Astrocyte (in vitro differentiated cells and primary cell): Measurements from ENCODE around the gene DESI1. TPM values are rescaled to one million over a fixed set of nuclear protein-coding genes. Genes with fewer than 3 reads are reported as not detected.
A peak's percentile ranks its signal among the peaks of the same experiment; 100 is the strongest.

Source experiments
- DNase-seq: peaks from one replicate; pipeline ENCODE4 v3.0.0-alpha.2; 2010; ENCODE audit warnings: low read depth
- FAIRE-seq: peaks from 2 replicates; lab custom pipeline; 2011; peaks lifted over from hg19 to GRCh38; lab: Jason Lieb, UNC
- H2AFZ ChIP-seq: 2 replicates; pipeline ENCODE4 v1.6.0; 2012; ENCODE audit warnings: low read depth, low read length, inconsistent platforms
- H3K27ac ChIP-seq: 2 replicates; pipeline ENCODE4 v1.5.1; 2011; ENCODE audit warnings: low read depth, low read length, inconsistent platforms
- H3K27me3 ChIP-seq: 2 replicates; pipeline ENCODE4 v1.6.0; 2011; ENCODE audit warnings: low read length, inconsistent platforms; ENCODE audit not compliant: insufficient read depth
- H3K36me3 ChIP-seq: 2 replicates; pipeline ENCODE4 v1.5.1; 2011; ENCODE audit warnings: low read length, inconsistent platforms; ENCODE audit not compliant: insufficient read depth
- H3K4me1 ChIP-seq: 2 replicates; pipeline ENCODE4 v1.5.1; 2011; ENCODE audit warnings: low read length, inconsistent platforms; ENCODE audit not compliant: insufficient read depth
- H3K4me2 ChIP-seq: 2 replicates; pipeline ENCODE4 v1.6.0; 2012; ENCODE audit warnings: low read length, inconsistent platforms
- H3K4me3 ChIP-seq: 2 replicates; pipeline ENCODE4 v1.5.1; 2011; ENCODE audit warnings: low read depth, mild to moderate bottlenecking, low read length, inconsistent platforms; ENCODE audit not compliant: insufficient read depth
- H3K79me2 ChIP-seq: 2 replicates; pipeline ENCODE4 v1.6.0; 2012; ENCODE audit warnings: mild to moderate bottlenecking, low read length, inconsistent platforms; ENCODE audit not compliant: insufficient read depth
- H3K9ac ChIP-seq: 2 replicates; pipeline ENCODE4 v1.6.0; 2012; ENCODE audit warnings: mild to moderate bottlenecking, low read length, inconsistent platforms
- H3K9me3 ChIP-seq: 2 replicates; pipeline ENCODE4 v1.5.1; 2012; ENCODE audit warnings: low read depth, mild to moderate bottlenecking, low read length, inconsistent platforms; ENCODE audit not compliant: insufficient read depth
- H4K20me1 ChIP-seq: 2 replicates; pipeline ENCODE4 v1.6.0; 2012; ENCODE audit warnings: low read length, inconsistent platforms; ENCODE audit not compliant: insufficient read depth
- H3K27ac Mint-ChIP-seq: one replicate; pipeline ENCODE4 v1.8.0; 2021; ENCODE audit warnings: mild to moderate bottlenecking, mixed read lengths; ENCODE audit not compliant: unreplicated experiment
- H3K27me3 Mint-ChIP-seq: one replicate; pipeline ENCODE4 v1.8.0; 2021; ENCODE audit warnings: low read depth, mixed read lengths; ENCODE audit not compliant: unreplicated experiment
- H3K36me3 Mint-ChIP-seq: one replicate; pipeline ENCODE4 v1.8.0; 2021; ENCODE audit warnings: low read depth, mixed read lengths; ENCODE audit not compliant: unreplicated experiment
- H3K4me1 Mint-ChIP-seq: one replicate; pipeline ENCODE4 v1.8.0; 2021; ENCODE audit warnings: low read depth, mixed read lengths; ENCODE audit not compliant: unreplicated experiment
- H3K4me3 Mint-ChIP-seq: one replicate; pipeline ENCODE4 v1.8.0; 2021; ENCODE audit warnings: mild to moderate bottlenecking, moderate library complexity, mixed read lengths; ENCODE audit not compliant: unreplicated experiment
- H3K9me3 Mint-ChIP-seq: one replicate; pipeline ENCODE4 v1.8.0; 2021; ENCODE audit warnings: mild to moderate bottlenecking, mixed read lengths; ENCODE audit not compliant: unreplicated experiment
- EZH2 ChIP-seq: IDR thresholded peaks from 2 replicates; pipeline ENCODE4 v1.6.1; 2012; ENCODE audit warnings: mild to moderate bottlenecking, low read length, inconsistent platforms; ENCODE audit not compliant: insufficient read depth
- total RNA-seq: library from RNA; stranded (reverse); gene quantifications from 2 replicates; pipeline ENCODE4 v1.2.1, GENCODE V29; 2021
- TF ChIP-seq, protein P1 (sequence below): IDR thresholded peaks from 2 replicates; pipeline ENCODE4 v1.5.1; 2011; ENCODE audit warnings: low read depth, mild to moderate bottlenecking, inconsistent platforms, low read length, moderate library complexity; ENCODE audit not compliant: insufficient read depth

The DESI1 gene
- total RNA-seq, 1 donor from 2014 or later: 48.2 TPM

- TF ChIP-seq, protein P1, sequence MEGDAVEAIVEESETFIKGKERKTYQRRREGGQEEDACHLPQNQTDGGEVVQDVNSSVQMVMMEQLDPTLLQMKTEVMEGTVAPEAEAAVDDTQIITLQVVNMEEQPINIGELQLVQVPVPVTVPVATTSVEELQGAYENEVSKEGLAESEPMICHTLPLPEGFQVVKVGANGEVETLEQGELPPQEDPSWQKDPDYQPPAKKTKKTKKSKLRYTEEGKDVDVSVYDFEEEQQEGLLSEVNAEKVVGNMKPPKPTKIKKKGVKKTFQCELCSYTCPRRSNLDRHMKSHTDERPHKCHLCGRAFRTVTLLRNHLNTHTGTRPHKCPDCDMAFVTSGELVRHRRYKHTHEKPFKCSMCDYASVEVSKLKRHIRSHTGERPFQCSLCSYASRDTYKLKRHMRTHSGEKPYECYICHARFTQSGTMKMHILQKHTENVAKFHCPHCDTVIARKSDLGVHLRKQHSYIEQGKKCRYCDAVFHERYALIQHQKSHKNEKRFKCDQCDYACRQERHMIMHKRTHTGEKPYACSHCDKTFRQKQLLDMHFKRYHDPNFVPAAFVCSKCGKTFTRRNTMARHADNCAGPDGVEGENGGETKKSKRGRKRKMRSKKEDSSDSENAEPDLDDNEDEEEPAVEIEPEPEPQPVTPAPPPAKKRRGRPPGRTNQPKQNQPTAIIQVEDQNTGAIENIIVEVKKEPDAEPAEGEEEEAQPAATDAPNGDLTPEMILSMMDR: no peak
- no peak for TF ChIP-seq EZH2
- no peaks in the 10 kb centered on the region for H3K36me3 Mint-ChIP-seq
- Histone ChIP-seq H3K27me3 (no peaks in the 10 kb centered on the region), H3K27ac (no peak overlapping the region), H2AFZ (no peak overlapping the region), H3K4me1 (peaks cover 18% of the 10 kb centered on the region), H3K9me3 (no peaks in the 10 kb centered on the region), H3K4me3 (no peak overlapping the region), H3K4me2 (no peak overlapping the region), H3K79me2 (no peaks in the 10 kb centered on the region), H4K20me1 (no peaks in the 10 kb centered on the region), H3K36me3 (no peaks in the 10 kb centered on the region), H3K9ac (no peak overlapping the region)
- no peak for DNase-seq
- H3K27ac Mint-ChIP-seq: no peak overlapping the region
- no peaks in the 10 kb centered on the region for H3K9me3 Mint-ChIP-seq
- H3K4me1 Mint-ChIP-seq: peaks cover 23% of the 10 kb centered on the region
- H3K4me3 Mint-ChIP-seq: peak overlapping the region; percentile 34
- H3K27me3 Mint-ChIP-seq: peaks cover 3% of the 10 kb centered on the region
- no peak for FAIRE-seq
These were observed 65.4 kb downstream of the DESI1 start for GRCh38 chr22:41555325-41555982.

DNA sequence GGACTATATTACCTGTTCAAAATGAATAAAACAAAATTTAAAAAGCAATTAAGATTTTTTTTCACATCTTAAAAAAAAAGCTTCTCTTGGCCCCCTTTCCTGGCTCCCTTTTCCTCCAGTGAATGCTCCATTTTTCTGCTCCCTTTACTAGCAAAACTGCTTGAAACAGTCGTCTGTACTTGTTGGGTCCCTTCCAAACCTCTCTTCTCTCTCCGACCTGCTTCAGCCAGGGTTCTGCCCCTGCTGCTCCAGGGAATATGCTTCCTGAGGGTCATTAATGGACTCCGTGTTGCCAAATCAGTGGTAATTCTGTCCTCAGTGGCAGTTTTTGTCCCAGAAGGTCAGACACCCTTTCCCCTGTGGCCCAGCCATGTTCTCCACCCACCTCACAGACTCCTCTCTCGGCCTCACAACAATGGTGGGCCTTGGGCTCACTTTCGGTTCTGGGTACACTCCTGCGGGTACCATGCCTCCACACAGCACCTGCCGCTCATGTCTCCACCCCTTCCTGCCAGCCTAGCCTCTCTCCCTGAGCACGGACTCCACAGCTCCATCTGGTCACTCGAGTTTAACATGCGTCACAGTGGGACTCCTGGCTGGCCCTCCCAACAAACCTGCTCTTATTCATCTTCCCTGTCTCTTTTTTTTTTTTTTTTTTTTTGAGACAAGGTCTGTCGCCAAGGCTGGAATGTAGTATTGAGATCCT is 68.8 kb downstream of the DESI1 start:
- FAIRE-seq (no peak), DNase-seq (no peak)
- H3K9ac ChIP-seq: no peak overlapping the region
- no peaks in the 10 kb centered on the region for H3K36me3 ChIP-seq
- no peak overlapping the region for H3K4me2 ChIP-seq
- no peak overlapping the region for H3K4me3 ChIP-seq
- Mint-ChIP-seq H3K4me1 (peaks cover 12% of the 10 kb centered on the region), H3K9me3 (no peaks in the 10 kb centered on the region), H3K27ac (no peak overlapping the region), H3K27me3 (peaks cover 3% of the 10 kb centered on the region), H3K36me3 (no peaks in the 10 kb centered on the region), H3K4me3 (no peak overlapping the region)
- no peaks in the 10 kb centered on the region for H3K9me3 ChIP-seq
- H3K79me2 ChIP-seq: no peaks in the 10 kb centered on the region
- H3K4me1 ChIP-seq: peaks cover 3% of the 10 kb centered on the region
- H3K27ac ChIP-seq: no peak overlapping the region
- H2AFZ ChIP-seq: no peak overlapping the region
- no peaks in the 10 kb centered on the region for H3K27me3 ChIP-seq
- TF ChIP-seq, protein P1: no peak
- no peak for TF ChIP-seq EZH2
- H4K20me1 ChIP-seq: no peaks in the 10 kb centered on the region
